ENCODE data around the gene MANBA.

DNA sequence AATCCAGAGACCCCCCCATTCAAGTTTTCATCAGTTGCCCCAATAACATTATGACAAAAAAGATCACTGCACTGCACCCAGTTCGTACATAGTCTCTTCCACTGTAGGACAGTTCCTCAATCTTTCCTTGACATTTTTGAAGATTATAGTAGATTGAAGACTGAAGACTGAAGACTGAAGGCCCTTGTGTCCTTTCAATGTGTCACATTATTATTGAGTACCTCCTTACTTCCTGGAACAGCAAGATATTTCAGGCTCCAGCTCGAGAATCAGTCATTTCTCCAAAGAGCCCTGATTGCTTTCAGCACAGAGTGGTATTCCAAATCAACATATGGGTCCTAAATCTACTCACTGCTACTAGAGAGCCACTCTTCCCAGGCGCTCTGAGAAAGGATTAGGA lies 75.0 kb downstream of the MANBA start:
- TF ChIP-seq, protein P1, sequence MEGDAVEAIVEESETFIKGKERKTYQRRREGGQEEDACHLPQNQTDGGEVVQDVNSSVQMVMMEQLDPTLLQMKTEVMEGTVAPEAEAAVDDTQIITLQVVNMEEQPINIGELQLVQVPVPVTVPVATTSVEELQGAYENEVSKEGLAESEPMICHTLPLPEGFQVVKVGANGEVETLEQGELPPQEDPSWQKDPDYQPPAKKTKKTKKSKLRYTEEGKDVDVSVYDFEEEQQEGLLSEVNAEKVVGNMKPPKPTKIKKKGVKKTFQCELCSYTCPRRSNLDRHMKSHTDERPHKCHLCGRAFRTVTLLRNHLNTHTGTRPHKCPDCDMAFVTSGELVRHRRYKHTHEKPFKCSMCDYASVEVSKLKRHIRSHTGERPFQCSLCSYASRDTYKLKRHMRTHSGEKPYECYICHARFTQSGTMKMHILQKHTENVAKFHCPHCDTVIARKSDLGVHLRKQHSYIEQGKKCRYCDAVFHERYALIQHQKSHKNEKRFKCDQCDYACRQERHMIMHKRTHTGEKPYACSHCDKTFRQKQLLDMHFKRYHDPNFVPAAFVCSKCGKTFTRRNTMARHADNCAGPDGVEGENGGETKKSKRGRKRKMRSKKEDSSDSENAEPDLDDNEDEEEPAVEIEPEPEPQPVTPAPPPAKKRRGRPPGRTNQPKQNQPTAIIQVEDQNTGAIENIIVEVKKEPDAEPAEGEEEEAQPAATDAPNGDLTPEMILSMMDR (conservative IDR thresholded peaks at IDR 0.05): no peak
- TF ChIP-seq ZFX (IDR thresholded peaks at IDR 0.05): no peak
